HepG2 (cell line): ENCODE measurements around the gene VCP. TPM values are rescaled to one million over a fixed set of nuclear protein-coding genes. Genes with fewer than 3 reads are reported as not detected.

Experiments used
- ELF4 ChIP-seq: sonication (generic); formaldehyde crosslinking; IDR thresholded peaks from 2 replicates; pipeline ENCODE4 v1.5.0; 2020; ENCODE audit warnings: missing genetic modification reagents, mild to moderate bottlenecking, moderate library complexity, borderline replicate concordance
- FOXA3 ChIP-seq: IDR thresholded peaks from 2 replicates; pipeline ENCODE4 v1.6.1; 2016; ENCODE audit warnings: missing genetic modification reagents, missing compliant biosample characterization
- KDM5B ChIP-seq: sonication (generic); formaldehyde crosslinking; IDR thresholded peaks from 2 replicates; pipeline ENCODE4 v1.4.0; 2020; ENCODE audit warnings: missing genetic modification reagents, mild to moderate bottlenecking, borderline replicate concordance
- KLF9 ChIP-seq: IDR thresholded peaks from 2 replicates; pipeline ENCODE4 v1.6.1; 2016; ENCODE audit warnings: low read depth
- MAF1 ChIP-seq: sonication (generic); formaldehyde crosslinking; IDR thresholded peaks from 2 replicates; pipeline ENCODE4 v1.5.0; 2020; ENCODE audit warnings: missing genetic modification reagents, borderline replicate concordance
- MAFF ChIP-seq: IDR thresholded peaks from 2 replicates; pipeline ENCODE4 v1.6.1; 2011; ENCODE audit warnings: low read depth, low read length, improper control_type of control experiment
- MLLT10 ChIP-seq: sonication (generic); formaldehyde crosslinking; IDR thresholded peaks from 2 replicates; pipeline ENCODE4 v1.4.0; 2020; ENCODE audit warnings: missing genetic modification reagents
- PRMT3 ChIP-seq: sonication (generic); formaldehyde crosslinking; IDR thresholded peaks from 2 replicates; pipeline ENCODE4 v1.8.1; 2022; ENCODE audit warnings: low read depth, mild to moderate bottlenecking, moderate library complexity, missing genetic modification reagents, borderline replicate concordance
- SAP130 ChIP-seq: IDR thresholded peaks from 2 replicates; pipeline ENCODE4 v1.6.1; 2016; ENCODE audit warnings: low read depth
- TMF1 ChIP-seq: sonication (generic); formaldehyde crosslinking; IDR thresholded peaks from 2 replicates; pipeline ENCODE4 v1.8.1; 2022; ENCODE audit warnings: low read depth, missing genetic modification reagents
- ZBTB25 ChIP-seq: IDR thresholded peaks from 2 replicates; pipeline ENCODE4 v1.6.1; 2018; ENCODE audit warnings: missing genetic modification reagents
- ZFP41 ChIP-seq: sonication (generic); formaldehyde crosslinking; IDR thresholded peaks from 2 replicates; pipeline ENCODE4 v1.4.0; 2020; ENCODE audit warnings: mild to moderate bottlenecking, missing genetic modification reagents, borderline replicate concordance
- ZGPAT ChIP-seq: IDR thresholded peaks from 2 replicates; pipeline ENCODE4 v1.6.1; 2016; ENCODE audit warnings: mild to moderate bottlenecking
- ZKSCAN1 ChIP-seq: fragments of 150-350 bp; IDR thresholded peaks from 2 replicates; pipeline ENCODE4 v1.6.1; 2014; ENCODE audit warnings: low read length
- ZNF121 ChIP-seq: sonication (generic); formaldehyde crosslinking; IDR thresholded peaks from 2 replicates; pipeline ENCODE4 v1.5.0; 2020; ENCODE audit warnings: mild to moderate bottlenecking, missing genetic modification reagents
- ZNF350 ChIP-seq: sonication (generic); formaldehyde crosslinking; IDR thresholded peaks from 2 replicates; pipeline ENCODE4 v1.4.0; 2020; ENCODE audit warnings: mild to moderate bottlenecking, low read depth, missing genetic modification reagents, borderline replicate concordance
- ZNF431 ChIP-seq: sonication (generic); formaldehyde crosslinking; IDR thresholded peaks from 2 replicates; pipeline ENCODE4 v1.9.0; 2022; ENCODE audit warnings: missing genetic modification reagents, low read depth, mild to moderate bottlenecking, borderline replicate concordance
- ZNF446 ChIP-seq: sonication (generic); formaldehyde crosslinking; IDR thresholded peaks from 2 replicates; pipeline ENCODE4 v1.5.0; 2020; ENCODE audit warnings: mild to moderate bottlenecking, missing genetic modification reagents
- ZNF510 ChIP-seq: sonication (generic); formaldehyde crosslinking; IDR thresholded peaks from 2 replicates; pipeline ENCODE4 v1.4.0; 2020; ENCODE audit warnings: low read depth, mild to moderate bottlenecking, missing genetic modification reagents
- ZNF709 ChIP-seq: sonication (generic); formaldehyde crosslinking; IDR thresholded peaks from 2 replicates; pipeline ENCODE4 v1.5.0; 2020; ENCODE audit warnings: mild to moderate bottlenecking, missing genetic modification reagents
- ZNF746 ChIP-seq: sonication (generic); formaldehyde crosslinking; IDR thresholded peaks from 2 replicates; pipeline ENCODE4 v1.8.0; 2022; ENCODE audit warnings: mild to moderate bottlenecking, missing genetic modification reagents
- polyA plus RNA-seq, 8 experiments: library from polyadenylated mRNA; depleted of rRNA in 3 of 8; stranded (reverse) in 7 of 8; unstranded in 1 of 8; fragments of >200 nt; fragmentation: Illumina TruSeq in 4 of 8; extraction: Trizol in 4 of 8; gene quantifications; 2 replicates each; pipeline versions ENCODE4 v1.2.1 to v1.2.3, GENCODE V29; 2011 to 2016; ENCODE audit warnings: low read depth in 4 of 8, missing spikeins in 1 of 8, mixed read lengths in 1 of 8; ENCODE audit not compliant: insufficient read depth in 1 of 8
- total RNA-seq, 5 experiments: library from RNA; depleted of rRNA; stranded (reverse); fragments of >200 nt; fragmentation: Illumina TruSeq; extraction: Trizol; gene quantifications; 2 replicates each; pipeline ENCODE4 v1.2.3, GENCODE V29; 2016; ENCODE audit warnings: low read depth in 1 of 5
- TF ChIP-seq, protein P1 (sequence below): sonication (generic); formaldehyde crosslinking; IDR thresholded peaks from 2 replicates; pipeline ENCODE4 v1.5.0; 2020; ENCODE audit warnings: mild to moderate bottlenecking, missing genetic modification reagents, moderate library complexity
- TF ChIP-seq, protein P2 (sequence below): sonication (generic); formaldehyde crosslinking; IDR thresholded peaks from 2 replicates; pipeline ENCODE4 v1.8.1; 2023; ENCODE audit warnings: missing genetic modification reagents, mild to moderate bottlenecking, borderline replicate concordance
- TF ChIP-seq, protein P3 (sequence below): sonication (generic); formaldehyde crosslinking; IDR thresholded peaks from 2 replicates; pipeline ENCODE4 v1.8.1; 2022; ENCODE audit warnings: mild to moderate bottlenecking, missing genetic modification reagents

The VCP gene
- total and polyA plus RNA-seq, 2 of the 13 experiments (the other 11 are each of a cell fraction or from before 2014, with no cell fraction given): 143 to 391 TPM

DNA sequence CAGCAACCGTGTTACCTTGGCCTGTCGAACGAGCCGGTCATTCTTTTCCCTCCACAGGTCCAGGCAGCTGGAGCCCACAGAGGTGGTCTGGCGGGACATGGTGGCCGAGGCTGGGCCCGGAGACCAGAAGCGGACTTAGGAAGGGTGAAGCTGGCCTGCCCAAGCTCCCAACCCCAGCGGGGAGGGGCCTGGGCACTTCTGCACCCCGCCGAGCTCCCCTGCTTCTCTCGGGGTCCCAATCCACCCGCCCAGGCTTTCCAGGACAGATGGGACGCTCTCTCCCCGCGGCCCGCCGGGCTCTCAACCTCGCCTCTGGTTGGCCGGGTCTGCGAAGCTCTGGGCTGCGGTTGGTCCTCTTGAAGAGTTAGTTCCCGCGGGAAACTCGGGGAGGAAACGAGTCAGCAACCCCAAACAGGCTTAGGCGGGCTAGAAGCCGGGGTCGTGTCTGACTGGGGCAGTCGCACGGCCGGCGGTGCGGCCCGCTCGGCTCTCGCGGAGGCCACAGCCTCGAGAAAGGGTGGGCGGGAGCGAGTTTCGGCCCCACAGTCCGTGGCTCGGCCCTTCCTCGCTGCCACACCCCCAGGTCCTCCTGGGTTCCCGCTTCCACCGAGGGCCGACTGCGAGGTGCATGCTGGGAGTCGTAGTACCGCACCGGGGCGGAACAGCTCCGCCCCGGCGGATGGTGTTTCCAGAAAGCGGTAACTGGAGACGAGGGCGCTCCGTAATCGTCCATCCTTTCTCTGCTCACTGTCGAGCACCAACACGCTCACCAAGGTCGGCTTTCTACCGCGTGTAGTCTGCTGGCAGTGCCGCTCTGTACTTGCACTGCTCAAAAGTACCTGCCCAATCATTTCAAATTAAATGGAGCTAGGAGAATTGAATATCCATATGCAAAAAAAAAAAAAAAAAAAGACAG is 7.3 kb upstream of the VCP start, which contains the start of gene FANCG (continued):
- TF ChIP-seq ZBTB25 (CRISPR knock-in tag): peak; percentile 66; the same call in 1 of the 2 replicates
- no peak for TF ChIP-seq ZKSCAN1
- TF ChIP-seq, protein P1, sequence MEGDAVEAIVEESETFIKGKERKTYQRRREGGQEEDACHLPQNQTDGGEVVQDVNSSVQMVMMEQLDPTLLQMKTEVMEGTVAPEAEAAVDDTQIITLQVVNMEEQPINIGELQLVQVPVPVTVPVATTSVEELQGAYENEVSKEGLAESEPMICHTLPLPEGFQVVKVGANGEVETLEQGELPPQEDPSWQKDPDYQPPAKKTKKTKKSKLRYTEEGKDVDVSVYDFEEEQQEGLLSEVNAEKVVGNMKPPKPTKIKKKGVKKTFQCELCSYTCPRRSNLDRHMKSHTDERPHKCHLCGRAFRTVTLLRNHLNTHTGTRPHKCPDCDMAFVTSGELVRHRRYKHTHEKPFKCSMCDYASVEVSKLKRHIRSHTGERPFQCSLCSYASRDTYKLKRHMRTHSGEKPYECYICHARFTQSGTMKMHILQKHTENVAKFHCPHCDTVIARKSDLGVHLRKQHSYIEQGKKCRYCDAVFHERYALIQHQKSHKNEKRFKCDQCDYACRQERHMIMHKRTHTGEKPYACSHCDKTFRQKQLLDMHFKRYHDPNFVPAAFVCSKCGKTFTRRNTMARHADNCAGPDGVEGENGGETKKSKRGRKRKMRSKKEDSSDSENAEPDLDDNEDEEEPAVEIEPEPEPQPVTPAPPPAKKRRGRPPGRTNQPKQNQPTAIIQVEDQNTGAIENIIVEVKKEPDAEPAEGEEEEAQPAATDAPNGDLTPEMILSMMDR (CRISPR knock-in tag): peak; percentile 44
- peak; percentile 95 for TF ChIP-seq SAP130 (CRISPR knock-in tag)
- no peak for TF ChIP-seq MLLT10 (CRISPR knock-in tag)
- TF ChIP-seq KDM5B (CRISPR knock-in tag): peak; percentile 46; the same call in 1 of the 2 replicates
- no peak for TF ChIP-seq ZNF510 (CRISPR knock-in tag)
- TF ChIP-seq KLF9 (CRISPR knock-in tag): peak; percentile 93
- peak; percentile 90 for TF ChIP-seq ZNF350 (CRISPR knock-in tag)
- TF ChIP-seq ZNF431 (CRISPR knock-in tag): peak; percentile 15; the same call in 1 of the 2 replicates
- TF ChIP-seq MAFF: no peak
- TF ChIP-seq ZNF709 (CRISPR knock-in tag): 0 out of 2 replicates have a peak, but pooled peaks have one; percentile 47
- TF ChIP-seq FOXA3 (CRISPR knock-in tag): no peak; the same call in 1 of the 2 replicates
- TF ChIP-seq, protein P2, sequence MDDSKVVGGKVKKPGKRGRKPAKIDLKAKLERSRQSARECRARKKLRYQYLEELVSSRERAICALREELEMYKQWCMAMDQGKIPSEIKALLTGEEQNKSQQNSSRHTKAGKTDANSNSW (CRISPR knock-in tag): no peak
- TF ChIP-seq ELF4: peak; percentile 43; the same call in 1 of the 2 replicates
- peak; percentile 74 for TF ChIP-seq ZGPAT (CRISPR knock-in tag)
- peak; percentile 26; the same call in 1 of the 2 replicates for TF ChIP-seq ZNF746 (CRISPR knock-in tag)
- peak; percentile 41; the same call in 1 of the 2 replicates for TF ChIP-seq MAF1 (CRISPR knock-in tag)
- no peak for TF ChIP-seq PRMT3 (CRISPR knock-in tag)
- peak; percentile 87 for TF ChIP-seq ZNF121 (CRISPR knock-in tag)
- TF ChIP-seq TMF1: peak; percentile 74; the same call in 1 of the 2 replicates
- TF ChIP-seq ZNF446 (CRISPR knock-in tag): 0 out of 2 replicates have a peak, but pooled peaks have one; percentile 58
- TF ChIP-seq ZFP41: 0 out of 2 replicates have a peak, but pooled peaks have one; percentile 60
- TF ChIP-seq, protein P3, sequence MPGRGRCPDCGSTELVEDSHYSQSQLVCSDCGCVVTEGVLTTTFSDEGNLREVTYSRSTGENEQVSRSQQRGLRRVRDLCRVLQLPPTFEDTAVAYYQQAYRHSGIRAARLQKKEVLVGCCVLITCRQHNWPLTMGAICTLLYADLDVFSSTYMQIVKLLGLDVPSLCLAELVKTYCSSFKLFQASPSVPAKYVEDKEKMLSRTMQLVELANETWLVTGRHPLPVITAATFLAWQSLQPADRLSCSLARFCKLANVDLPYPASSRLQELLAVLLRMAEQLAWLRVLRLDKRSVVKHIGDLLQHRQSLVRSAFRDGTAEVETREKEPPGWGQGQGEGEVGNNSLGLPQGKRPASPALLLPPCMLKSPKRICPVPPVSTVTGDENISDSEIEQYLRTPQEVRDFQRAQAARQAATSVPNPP: no peak; the same call in 1 of the 2 replicates
